ENCODE measurements around the gene RPL27A.

The RPL27A gene

DNA sequence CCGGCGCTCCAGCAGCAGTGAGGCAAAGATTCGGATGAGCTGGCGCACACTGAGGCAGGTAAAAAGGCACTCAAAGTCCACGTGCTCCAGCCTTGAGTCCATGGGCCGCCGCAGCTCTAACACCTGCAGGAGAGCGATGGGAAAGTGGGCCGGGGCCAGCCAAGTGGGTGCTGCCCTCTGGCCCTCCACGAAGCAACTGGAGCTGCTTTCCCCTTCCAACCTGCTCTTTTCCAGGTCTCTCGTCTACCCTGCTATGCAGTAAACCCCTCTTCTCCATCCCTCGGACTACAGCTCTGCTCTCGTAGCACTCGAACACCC is 20.0 kb downstream of the RPL27A start:
- DNase-seq: no peak

GRCh38 chr11:8704136-8704535 is 21.5 kb downstream of the RPL27A start:
- no peak for DNase-seq

DNA sequence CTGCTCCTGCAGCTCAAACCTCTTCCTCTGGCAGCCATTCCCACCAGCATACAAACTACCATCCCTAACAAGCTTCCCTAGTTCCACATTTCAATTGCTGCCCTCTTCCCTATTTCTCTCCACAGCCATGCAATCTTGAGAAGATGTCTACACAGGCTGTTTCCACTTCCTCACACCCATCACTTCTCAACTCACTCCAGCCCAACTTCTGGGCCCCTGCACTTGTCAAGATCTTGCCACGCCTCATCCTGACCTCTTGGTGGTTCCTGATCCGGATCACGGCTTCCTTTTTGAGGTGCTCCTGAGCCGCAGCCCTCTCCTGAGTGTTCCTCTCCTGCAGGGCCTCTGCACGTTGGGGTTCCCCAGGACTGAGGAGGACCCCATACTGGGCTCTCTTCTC is 22.6 kb downstream of the RPL27A start:
- no peak for DNase-seq

DNA sequence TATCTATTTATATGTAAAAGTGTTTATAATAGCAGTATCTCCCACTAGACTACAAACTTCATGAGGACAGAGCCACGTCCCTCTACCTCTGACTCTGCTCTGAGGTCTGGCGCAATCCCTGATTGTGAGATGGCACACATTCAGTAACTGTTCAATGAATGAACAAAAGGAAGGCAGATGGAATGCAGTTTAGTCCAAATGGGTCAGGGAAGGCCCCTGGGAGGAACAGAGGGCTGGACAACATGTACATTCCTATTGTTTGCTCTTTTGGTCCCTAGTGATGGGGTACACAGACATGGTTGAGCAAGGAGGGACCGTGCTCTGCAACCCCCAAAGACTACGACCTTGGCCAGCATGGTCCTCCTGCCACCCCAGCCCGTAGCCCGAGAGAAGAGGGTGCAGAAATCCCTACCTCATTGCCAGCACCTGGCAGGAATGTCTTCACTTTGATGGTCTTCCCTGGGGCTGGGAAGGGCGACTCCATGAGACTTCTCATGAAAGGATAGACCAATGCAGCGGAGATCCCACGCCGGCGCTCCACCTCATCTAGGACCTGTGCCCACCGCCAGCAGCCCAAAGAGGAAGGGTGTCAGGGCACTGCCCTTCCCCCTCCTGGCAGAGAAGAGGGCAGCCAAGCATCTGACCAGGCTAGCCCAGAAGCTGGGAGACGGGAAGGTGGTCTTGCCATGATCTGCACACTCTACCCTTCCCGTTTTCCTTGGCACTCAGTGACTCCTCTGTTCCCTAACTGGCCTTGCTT is 24.3 kb downstream of the RPL27A start:
- DNase-seq: no peak

- DNase-seq: no peak
Measured at GRCh38 chr11:8707541-8708191, 25.1 kb downstream of the RPL27A start.

- no peak for DNase-seq
Measured at GRCh38 chr11:8709002-8709672, 26.5 kb downstream of the RPL27A start.

DNA sequence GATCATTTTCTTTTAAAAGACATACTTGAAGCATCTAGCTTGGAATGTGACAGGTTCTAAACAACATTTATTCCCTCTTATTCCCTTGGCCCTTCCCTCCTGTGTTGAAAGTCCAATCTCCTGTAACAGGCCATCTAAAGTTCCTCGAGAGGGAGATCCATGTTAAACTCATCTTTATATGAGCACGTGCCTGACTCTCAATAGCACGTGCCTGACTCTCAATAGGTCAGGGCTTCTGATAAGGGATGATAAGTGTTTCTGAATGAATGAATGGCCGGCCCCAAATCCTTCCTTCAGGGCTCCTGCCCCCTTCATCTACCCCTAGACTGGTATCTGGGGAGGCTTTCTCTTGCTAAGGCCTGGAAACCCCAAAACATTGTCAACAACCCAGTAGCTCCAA is 27.2 kb downstream of the RPL27A start:
- DNase-seq: no peak

- no peak for DNase-seq
Measured at GRCh38 chr11:8711895-8712442, 29.4 kb downstream of the RPL27A start.

GRCh38 chr11:8712506-8712905 is 29.9 kb downstream of the RPL27A start:
- no peak for DNase-seq

- DNase-seq: no peak
Measured at GRCh38 chr11:8713760-8714454, 31.3 kb downstream of the RPL27A start.

DNA sequence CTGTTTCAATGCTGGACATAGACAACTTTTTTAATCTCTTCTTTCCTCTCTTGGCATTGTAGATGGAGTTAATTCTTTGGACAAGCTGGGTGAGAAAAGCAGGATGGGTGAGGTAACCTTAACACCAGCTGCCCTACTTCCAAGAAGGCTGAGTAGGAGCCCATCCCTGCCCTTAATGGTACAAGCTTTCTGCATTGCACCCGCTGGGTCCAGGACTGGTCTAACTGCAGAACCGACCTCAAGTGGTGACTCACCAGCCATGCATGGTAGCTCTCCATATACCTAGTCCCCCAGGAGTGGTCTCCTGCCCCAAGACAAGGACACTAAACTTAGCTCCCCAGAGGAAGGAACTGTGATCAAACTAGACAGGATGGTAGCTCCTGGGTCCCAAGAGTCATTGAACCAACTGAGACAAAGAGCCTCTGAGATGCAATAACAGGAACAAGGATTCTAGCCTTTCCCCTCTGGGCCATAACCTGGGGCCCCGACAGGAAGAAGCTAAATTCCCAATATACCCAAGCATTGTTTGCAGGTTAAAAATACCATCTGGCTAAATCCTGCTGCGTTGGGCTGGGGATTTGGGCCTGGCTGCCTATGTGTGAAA is 32.1 kb downstream of the RPL27A start:
- DNase-seq: no peak

- no peak for DNase-seq
Measured at GRCh38 chr11:8715501-8715900, 32.9 kb downstream of the RPL27A start.

DNA sequence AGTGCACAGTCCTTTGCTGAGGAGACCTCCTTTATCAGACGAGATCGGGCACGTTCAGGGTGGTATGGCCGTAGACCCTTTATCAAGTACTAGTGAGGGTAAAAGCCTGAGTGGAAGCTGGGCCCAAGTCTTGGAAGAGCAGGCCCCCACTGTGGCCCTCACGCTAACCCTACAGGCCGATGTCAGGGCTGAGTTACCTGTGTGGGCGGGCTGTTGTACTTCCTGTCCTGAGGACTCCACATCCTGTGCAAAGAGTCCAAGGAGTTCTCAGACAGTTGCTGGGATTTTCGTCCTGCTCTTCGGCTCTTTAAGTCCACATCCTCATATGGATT is 34.9 kb downstream of the RPL27A start:
- DNase-seq: no peak

DNA sequence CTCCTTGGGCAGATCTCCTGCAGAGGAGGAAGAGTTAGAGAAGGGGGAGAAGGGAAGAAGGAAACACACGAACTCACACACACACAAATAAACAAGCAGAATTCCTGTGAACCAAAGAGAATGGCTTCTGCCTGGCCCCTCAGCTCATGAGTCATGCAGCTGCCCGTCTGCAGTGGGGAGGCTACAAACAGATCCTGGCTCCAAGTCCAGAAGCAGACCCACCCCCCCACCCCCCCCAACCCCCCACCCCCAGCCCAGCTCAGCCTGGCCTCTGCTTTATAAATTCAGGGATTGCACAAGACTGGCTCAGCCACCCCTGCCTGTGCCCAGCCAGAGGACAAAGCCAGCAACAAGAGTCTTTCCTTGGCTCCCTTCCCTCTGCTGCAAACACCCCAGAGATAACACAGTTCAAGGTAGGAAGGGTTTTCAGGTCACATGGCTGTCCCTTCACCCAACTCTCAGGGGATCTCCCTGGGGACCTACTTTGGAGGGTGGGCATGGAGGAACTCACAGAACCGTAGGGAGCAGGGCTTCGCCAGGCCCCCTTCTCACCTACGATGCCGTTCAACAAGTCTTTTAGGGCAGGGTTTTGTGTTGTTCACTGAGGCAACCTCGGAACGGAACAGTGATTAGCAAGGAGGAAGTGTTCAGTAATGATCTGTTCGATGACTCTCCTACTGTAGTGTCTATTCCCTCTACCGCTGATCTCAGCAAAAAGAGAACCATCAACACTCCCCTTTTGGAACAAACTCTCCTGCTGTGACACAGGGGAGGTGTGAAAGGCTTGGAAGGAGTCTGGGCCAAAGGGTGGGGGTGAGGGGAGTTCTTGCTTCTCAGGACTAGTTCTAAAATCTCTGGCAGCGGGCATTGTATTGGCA is 35.5 kb downstream of the RPL27A start:
- no peak for DNase-seq

- DNase-seq: no peak
Measured at GRCh38 chr11:8719211-8719649, 36.6 kb downstream of the RPL27A start.

DNA sequence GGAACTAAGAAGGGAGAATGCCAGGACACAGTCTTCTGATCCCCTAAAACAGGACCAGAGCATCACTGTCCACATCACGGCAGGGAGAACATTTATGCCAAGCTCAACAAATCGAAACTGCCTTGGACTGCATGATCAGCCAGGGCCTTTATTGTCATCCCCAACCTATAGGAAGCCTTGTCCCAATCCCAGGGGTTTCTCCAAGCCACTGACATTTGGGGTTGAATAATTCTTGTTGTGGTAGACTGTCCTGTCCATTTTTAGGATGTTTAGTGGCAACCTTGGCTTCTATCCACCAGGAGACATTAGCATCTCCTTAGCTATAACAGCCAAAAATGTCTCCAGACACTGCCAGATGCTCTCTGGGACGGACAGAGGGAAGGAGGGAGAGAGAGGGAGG is 37.1 kb downstream of the RPL27A start:
- no peak for DNase-seq

DNA sequence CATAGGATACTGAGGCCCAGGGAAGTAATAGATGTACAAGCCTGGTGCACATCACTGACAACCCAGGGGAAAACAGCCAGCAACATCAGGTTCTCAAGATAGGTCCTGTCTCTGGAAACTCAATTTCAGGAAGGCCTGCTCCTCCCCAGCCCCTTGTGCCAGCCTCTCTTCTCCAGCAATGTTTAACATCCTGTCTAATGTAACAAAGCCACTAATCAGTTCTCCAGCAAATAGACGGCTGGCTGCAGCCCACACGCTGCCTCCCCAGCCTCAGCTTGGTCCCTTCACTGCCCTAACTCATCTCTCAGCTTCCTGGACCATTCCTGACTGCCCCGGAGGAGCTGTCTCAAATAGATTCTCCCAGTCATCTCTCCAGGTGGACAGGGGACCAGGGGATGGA is 37.8 kb downstream of the RPL27A start:
- DNase-seq: no peak

- DNase-seq: no peak
Measured at GRCh38 chr11:8720868-8721608, 38.4 kb downstream of the RPL27A start.

DNA sequence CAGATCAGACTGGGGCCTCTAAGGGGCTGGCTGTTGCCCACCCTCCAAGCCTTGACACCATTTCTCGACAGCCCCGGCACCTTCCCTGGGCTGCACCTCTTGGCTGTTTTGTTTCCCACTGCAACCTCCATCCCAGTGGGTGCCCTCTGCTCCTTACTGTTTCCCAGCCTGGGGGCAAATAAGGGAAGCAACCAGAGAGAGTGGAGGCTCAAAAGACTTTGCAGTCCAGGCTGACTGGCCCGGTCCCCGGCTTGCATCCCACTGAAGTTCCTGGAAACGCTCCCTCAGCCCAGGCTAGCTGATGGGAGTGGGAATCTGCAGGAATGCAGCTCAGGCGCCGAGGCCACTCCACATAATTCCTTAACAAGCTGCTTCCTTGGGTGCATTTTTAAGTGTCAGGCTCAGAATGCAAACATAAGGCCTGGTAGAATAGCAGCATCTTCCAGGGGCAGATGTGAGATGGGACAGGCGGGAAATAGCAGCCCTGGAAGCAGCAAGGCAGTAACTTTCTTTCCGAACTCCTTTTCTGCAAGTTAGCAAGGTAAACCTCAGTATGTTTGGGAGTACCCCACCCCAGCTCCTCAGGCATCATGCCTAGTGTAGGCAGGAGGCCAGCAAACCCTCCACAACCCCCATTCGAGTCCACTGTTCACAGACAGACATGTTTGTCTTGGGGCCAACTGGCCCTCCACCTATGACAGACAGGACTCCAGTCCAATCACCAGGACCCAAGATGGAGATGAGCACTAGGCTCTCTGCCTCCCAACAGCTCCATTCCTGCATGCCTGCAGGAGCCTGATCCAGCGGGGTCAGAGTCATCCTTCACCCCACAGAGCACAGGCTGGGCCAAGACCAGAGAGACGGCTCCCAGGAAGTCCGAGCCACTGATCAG is 39.3 kb downstream of the RPL27A start:
- no peak for DNase-seq

DNA sequence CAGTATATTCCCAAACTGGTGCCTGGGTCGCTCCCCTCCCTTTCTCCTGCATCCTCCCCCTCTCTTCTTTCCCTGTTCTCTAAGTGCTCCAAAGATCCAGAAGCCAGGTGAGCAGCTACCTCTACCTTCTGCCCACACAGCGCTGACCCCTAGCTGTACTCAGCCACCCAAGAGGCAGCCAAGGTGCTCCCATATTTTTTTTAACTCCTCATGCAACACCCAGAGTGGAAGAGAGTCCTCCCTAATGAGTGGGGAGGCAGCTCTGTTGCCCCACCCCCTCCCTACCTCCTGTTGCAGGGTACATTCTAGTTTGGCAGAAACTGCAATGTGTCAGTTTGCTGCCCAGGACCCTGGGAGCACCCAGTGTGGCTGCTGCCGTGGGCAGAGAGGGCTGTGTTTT is 40.2 kb downstream of the RPL27A start:
- DNase-seq: no peak

Measured in NCI-H2081 treated with DMSO at 0.1 percent for 48 hours (cell line).